HG02798 (cell line): ENCODE results near the gene PHLDB3.
"Not testable (repeated sequence)": the region's sequence is repeated elsewhere in the genome, so short reads cannot be mapped to it uniquely, and the experiment has no call there.

Experiments used
- ATAC-seq: cut with Tn5 transposase; IDR thresholded peaks from one replicate; pipeline ENCODE4 v1.9.1; 2021; ENCODE audit warnings: mild to moderate bottlenecking; ENCODE audit not compliant: unreplicated experiment, poor library complexity

The PHLDB3 gene

GRCh38 chr19:43504426-43505185, at the start of gene PHLDB3:
Gene PHLDB3 (minus strand): TSS chr19:43504746. CDS start chr19:43504118, 628 bp downstream.
- ATAC-seq: peak; percentile 11

DNA sequence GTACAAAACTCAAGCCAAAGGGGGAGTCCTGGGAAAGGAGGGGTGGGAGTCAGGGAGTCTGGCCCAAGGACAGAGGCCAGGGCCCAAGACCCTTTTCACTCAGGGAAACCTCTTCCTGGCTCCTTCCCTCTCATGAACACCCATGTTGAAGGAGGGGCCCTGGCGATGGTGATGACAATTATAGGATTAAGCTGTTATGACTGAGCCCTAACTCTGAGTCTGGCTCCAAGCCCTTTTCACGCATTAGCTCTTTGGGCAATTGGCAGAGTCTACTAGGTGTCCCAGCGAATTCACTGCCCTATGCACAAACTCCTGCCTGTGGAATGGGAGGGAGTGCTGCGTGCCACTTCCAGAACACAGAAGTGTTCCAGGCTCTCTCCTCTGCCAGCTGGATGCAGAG, 49.1 kb upstream of the PHLDB3 start:
- no peak for ATAC-seq

- no peak for ATAC-seq
Observed at GRCh38 chr19:43552616-43553015, 48.1 kb upstream of the PHLDB3 start.

GRCh38 chr19:43552198-43552450, 47.6 kb upstream of the PHLDB3 start:
- no peak for ATAC-seq

- no peak for ATAC-seq
Observed at GRCh38 chr19:43551399-43552197, 47.1 kb upstream of the PHLDB3 start.

DNA sequence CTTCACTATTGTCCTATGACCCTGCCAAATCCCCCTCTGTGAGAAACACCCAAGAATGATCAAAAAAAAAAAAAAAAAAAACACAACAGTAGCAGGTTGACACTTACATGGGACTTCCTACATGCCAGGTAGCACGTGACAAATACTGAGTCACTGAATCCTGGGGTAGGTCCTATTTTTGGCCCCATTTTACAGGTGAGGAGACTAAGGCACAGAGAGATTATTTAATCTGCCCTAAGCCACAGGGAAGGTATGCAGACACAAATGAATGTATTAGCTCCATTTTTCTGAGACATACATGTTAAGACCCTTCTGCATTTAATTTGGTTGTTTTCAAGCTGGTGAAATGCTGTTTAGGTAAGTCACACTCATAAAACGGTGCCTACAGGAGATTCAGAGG, 44.2 kb upstream of the PHLDB3 start:
- no peak for ATAC-seq

DNA sequence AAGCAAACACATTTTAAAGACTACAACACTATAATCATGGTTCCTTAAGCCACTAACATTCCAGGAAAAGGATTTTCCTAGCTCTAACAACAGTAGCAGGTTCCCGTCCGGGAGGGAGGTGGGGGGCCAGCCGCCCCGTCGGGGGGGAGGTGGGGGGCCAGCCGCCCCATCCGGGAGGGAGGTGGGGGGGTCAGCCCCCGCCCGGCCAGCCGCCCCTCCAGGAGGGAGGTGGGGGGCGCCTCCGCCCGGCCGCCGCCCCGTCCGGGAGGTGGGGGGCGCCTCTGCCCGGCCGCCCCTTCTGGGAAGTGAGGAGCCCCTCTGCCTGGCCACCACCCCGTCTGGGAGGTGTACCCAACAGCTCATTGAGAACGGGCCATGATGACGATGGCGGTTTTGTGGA, 43.4 kb upstream of the PHLDB3 start:
- not testable (repeated sequence) for ATAC-seq

- ATAC-seq: no peak
Observed at GRCh38 chr19:43546581-43546980, 42.0 kb upstream of the PHLDB3 start.

DNA sequence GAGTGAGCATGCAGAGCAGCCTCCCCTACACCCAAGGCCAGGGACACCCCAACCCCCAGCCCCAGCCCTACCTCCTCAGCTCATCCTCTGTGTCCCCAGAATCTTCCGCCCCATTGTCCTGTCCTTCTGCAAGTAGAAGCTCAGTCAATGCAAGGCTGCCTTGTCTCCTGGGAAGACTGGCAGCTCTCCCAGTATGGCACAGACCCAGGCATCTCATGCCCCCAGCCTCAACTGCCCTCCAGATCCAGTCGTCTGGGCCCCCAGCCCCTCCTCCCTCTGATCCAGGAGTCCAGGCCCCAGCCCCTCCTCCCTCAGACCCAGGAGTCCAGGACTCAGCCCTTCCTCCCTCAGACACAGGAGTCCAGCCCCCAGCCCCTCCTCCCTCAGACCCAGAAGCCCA, 41.4 kb upstream of the PHLDB3 start:
- no peak for ATAC-seq

DNA sequence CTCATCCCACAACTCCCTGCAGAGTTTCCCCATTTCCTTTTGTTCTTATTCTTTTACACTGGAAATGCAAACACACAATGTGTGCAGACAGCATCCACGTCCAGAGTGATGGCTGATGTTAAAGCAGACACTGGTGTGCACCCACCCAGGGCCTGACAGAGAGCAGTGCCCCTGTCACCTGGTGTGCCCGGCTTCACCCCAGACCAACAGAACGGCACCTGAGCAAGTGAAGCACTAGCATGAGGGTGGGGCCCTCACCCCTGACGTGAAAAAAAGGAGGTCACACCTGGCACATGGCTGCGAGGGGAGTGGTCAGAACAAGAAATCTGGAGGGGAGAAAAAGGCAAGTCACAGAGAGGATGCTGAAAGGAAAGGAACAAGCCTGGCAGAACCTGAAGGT, 40.7 kb upstream of the PHLDB3 start:
- ATAC-seq: no peak

DNA sequence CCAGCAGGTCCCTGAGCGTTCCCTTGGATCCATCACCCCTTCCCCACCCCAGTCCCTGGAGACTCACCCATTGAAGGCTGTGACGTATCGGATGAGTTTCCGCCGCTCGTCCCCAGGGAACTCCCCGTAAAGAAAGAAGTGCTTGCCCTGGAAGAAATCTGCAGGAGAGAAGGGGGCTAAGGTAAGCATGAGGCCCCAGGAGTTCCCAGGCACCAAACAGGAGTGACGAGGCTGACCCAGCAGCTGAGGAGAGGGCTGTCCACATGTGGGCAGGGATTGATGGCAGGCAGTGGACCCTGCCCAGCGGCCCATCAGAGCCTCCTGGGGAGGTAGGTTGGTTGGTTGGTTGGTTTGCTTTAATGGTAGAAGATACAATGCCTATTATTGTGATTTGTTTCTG, 39.5 kb upstream of the PHLDB3 start:
- no peak for ATAC-seq

- no peak for ATAC-seq
Observed at GRCh38 chr19:43541920-43542650, 37.5 kb upstream of the PHLDB3 start.

GRCh38 chr19:43540381-43540780, 35.8 kb upstream of the PHLDB3 start:
- no peak for ATAC-seq

GRCh38 chr19:43538922-43539321, 34.4 kb upstream of the PHLDB3 start:
- ATAC-seq: no peak

DNA sequence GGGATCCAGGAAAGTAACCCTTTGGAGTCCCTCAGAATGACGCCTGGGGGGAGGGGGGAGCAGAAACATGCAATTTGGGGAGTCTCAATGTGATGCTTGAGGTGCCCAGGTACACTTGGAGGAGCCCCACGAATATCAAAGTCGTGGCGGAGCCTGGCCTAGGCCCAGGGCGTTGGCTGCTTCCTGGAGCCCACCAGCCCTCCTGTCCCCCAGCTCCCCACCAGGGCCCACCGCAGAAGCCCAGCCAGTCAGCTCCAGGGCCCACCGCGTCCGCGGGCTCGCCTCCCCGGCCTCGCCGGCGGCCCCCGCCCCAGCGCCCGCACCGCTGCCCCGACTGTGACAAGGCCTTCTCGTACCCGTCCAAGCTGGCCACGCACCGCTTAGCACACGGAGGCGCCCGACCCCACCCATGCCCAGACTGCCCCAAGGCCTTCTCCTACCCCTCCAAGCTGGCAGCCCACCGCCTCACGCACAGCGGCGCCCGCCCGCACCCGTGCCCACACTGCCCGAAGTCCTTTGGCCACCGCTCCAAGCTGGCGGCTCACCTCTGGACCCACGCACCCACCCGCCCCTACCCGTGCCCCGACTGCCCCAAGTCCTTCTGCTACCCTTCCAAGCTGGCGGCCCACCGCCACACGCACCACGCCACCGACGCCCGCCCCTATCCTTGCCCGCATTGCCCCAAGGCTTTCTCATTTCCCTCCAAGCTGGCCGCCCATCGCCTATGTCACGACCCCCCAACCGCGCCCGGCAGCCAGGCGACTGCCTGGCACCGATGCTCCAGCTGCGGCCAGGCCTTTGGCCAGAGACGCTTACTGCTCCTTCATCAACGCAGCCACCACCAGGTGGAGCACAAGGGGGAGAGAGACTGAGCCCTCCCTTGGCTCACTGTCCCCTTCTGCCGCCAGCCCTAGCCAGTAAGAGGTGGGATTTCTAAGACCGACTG, 30.5 kb upstream of the PHLDB3 start:
- ATAC-seq: no peak

DNA sequence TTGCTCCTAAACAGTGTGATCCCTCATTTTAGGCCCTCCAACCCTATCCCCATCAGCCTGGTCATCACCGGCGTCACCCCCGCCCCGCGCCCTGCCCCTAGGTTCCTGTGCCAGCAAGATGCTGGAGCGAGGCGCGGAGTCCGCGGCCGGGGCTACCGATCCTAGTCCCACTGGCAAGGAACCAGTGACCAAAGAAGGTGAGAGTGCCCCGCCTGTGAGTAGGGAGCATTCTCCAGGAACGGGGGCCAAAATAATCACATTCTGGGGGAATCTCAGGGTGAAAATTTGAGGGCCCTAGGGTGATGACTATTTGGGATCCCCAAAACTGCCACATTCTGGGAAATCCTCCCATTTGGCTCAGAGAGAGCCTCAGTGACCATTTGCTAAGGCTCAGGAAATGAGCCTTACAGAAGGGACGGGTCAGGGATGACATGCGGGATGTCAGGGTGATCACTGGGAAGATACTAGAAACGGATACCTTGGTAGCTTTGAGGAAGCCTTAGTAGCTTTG, 29.8 kb upstream of the PHLDB3 start:
- no peak for ATAC-seq

- peak; percentile 52 for ATAC-seq
Observed at GRCh38 chr19:43533546-43534304, 29.2 kb upstream of the PHLDB3 start.

DNA sequence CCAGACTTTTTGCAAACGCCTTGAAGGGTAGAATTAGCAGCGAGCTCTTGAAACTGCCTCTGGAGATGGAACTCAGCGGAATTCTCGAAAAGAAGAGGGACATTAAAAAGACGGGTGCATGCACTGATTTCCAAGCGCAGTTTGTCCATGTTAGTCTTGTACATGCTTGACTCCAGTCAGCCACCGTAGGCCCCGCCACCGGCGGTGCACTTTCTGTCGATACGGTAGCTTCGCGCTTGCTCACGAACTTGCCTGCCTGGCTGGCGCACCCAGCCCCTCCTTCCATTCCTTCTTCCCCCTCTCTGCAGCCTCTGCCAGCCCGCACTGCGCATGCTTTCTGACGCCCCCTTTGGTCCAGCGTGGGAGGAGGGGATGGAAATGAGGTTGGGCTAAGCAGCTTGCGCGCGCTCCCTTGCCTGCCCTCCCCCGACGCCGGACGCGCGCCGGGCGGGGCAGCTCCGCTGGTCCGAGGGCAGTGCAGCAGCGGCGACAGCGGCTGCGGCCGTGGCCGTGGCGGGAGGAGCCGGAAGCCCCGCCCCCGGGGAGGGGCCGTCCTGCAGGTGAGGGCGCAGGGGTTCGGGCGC, 28.5 kb upstream of the PHLDB3 start, which contains the start of gene ZNF575:
Gene ZNF575 (plus strand): TSS at position 227 of the 584 bp plus-strand sequence. CDS start 1,235 bp downstream, outside the sequence.
- peak; percentile 71 for ATAC-seq

- peak; percentile 13 for ATAC-seq
Observed at GRCh38 chr19:43532571-43532961, 28.0 kb upstream of the PHLDB3 start.
